ENCODE data around the gene IL17B.

DNA sequence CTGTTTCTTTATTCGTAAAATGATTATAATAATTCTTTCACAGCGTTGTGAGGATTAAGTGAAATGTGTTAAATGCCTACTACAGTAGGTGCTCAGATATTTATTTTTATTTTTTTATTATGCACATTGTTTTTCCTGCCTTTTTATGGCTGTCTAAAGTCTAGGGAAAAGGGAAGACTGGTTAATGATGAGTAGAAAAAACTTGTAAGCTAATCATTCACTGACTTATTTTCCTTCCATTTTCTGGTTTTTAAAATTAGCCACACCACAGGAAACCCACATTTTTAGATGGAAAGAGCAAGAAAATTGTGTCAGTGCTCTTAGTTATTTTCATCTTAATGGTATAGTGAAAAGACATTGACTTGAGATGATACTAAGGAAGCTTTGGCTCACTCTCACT lies 25.2 kb downstream of the IL17B start:
- TF ChIP-seq, protein P1, sequence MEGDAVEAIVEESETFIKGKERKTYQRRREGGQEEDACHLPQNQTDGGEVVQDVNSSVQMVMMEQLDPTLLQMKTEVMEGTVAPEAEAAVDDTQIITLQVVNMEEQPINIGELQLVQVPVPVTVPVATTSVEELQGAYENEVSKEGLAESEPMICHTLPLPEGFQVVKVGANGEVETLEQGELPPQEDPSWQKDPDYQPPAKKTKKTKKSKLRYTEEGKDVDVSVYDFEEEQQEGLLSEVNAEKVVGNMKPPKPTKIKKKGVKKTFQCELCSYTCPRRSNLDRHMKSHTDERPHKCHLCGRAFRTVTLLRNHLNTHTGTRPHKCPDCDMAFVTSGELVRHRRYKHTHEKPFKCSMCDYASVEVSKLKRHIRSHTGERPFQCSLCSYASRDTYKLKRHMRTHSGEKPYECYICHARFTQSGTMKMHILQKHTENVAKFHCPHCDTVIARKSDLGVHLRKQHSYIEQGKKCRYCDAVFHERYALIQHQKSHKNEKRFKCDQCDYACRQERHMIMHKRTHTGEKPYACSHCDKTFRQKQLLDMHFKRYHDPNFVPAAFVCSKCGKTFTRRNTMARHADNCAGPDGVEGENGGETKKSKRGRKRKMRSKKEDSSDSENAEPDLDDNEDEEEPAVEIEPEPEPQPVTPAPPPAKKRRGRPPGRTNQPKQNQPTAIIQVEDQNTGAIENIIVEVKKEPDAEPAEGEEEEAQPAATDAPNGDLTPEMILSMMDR (IDR thresholded peaks at IDR 0.05; ENCODE audit: control extremely low read depth in 1 of 3, insufficient read depth in 1 of 3, low read depth in 1 of 3, low read length in 3 of 3) = no peak
- TF ChIP-seq, protein P2, sequence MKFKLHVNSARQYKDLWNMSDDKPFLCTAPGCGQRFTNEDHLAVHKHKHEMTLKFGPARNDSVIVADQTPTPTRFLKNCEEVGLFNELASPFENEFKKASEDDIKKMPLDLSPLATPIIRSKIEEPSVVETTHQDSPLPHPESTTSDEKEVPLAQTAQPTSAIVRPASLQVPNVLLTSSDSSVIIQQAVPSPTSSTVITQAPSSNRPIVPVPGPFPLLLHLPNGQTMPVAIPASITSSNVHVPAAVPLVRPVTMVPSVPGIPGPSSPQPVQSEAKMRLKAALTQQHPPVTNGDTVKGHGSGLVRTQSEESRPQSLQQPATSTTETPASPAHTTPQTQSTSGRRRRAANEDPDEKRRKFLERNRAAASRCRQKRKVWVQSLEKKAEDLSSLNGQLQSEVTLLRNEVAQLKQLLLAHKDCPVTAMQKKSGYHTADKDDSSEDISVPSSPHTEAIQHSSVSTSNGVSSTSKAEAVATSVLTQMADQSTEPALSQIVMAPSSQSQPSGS (IDR thresholded peaks at IDR 0.05; ENCODE audit: low read length) = no peak
- TF ChIP-seq TEAD4 (IDR thresholded peaks at IDR 0.05; ENCODE audit: low read depth, low read length) = no peak
- TF ChIP-seq POLR2A (IDR thresholded peaks at IDR 0.05; ENCODE audit: control extremely low read depth in 1 of 2, low read depth in 2 of 2, low read length in 2 of 2) = no peak
- no peak for TF ChIP-seq POLR2AphosphoS5 (IDR thresholded peaks at IDR 0.05; ENCODE audit: low read depth, low read length)

Measured in H1 (cell line).